OCI-LY1 (cell line): ENCODE measurements around the gene GPR158.

Experiments
- CTCF ChIP-seq: fragments of 200-600 bp; sonication (generic), shearing (Covaris generic); IDR thresholded peaks from 2 replicates; pipeline ENCODE4 v1.5.1; 2017; ENCODE audit warnings: mild to moderate bottlenecking, antibody characterized with exemption, low read length, moderate library complexity, mixed read lengths
- EZH2 ChIP-seq: fragments of 200-600 bp; sonication (generic), shearing (Covaris generic); IDR thresholded peaks from 2 replicates; pipeline ENCODE4 v1.8.0; 2017; ENCODE audit warnings: borderline replicate concordance, mixed run types, mild to moderate bottlenecking, antibody characterized with exemption, low read length, moderate library complexity, mixed read lengths

GRCh38 chr10:25384618-25385017, 209.8 kb downstream of the GPR158 start:
- TF ChIP-seq CTCF: no peak
- TF ChIP-seq EZH2: no peak
